Measurements from ENCODE around the gene CAPN2.

DNA sequence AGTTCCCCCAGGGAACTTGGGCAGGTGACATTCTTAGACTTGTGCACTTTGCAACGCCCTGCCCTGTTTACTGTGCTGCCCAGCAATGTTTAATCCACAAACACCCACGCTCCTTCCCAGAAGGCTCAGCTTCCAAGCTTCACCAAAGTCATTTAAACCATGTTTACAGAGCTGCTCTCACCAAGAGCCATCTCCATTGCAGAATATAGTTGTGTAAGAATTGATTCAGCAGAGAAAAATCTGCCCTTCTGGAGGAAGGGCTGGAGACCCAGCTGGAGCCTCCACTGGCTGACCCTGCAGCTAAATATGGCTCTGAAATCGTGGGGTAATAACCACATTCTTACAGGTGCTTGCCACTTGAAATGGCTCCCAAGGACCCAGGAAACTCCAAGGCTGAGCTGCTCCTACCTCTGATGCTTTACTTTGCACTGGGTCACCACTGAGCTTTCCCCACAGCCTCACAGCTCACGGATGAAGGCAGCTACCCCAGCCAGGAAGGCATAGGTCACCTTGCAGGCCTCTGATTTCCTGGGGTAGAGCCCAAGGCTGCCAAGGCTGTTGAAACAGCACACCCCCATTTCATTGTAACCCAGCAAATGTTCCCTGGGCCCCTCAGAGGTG lies 8.7 kb downstream of the CAPN2 start:
- TF ChIP-seq, protein P1, sequence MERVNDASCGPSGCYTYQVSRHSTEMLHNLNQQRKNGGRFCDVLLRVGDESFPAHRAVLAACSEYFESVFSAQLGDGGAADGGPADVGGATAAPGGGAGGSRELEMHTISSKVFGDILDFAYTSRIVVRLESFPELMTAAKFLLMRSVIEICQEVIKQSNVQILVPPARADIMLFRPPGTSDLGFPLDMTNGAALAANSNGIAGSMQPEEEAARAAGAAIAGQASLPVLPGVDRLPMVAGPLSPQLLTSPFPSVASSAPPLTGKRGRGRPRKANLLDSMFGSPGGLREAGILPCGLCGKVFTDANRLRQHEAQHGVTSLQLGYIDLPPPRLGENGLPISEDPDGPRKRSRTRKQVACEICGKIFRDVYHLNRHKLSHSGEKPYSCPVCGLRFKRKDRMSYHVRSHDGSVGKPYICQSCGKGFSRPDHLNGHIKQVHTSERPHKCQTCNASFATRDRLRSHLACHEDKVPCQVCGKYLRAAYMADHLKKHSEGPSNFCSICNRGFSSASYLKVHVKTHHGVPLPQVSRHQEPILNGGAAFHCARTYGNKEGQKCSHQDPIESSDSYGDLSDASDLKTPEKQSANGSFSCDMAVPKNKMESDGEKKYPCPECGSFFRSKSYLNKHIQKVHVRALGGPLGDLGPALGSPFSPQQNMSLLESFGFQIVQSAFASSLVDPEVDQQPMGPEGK (CRISPR knock-in tag; IDR thresholded peaks at IDR 0.05; ENCODE audit: borderline replicate concordance): no peak
- TF ChIP-seq TOX (CRISPR knock-in tag; IDR thresholded peaks at IDR 0.05; ENCODE audit: borderline replicate concordance) (no peak), CSDC2 (CRISPR knock-in tag; IDR thresholded peaks at IDR 0.05) (no peak), RARB (CRISPR knock-in tag; IDR thresholded peaks at IDR 0.05) (no peak), ZNF70 (CRISPR knock-in tag; IDR thresholded peaks at IDR 0.05) (no peak), PPARA (CRISPR knock-in tag; IDR thresholded peaks at IDR 0.05; ENCODE audit: borderline replicate concordance) (no peak), ZC3H10 (CRISPR knock-in tag; IDR thresholded peaks at IDR 0.05) (no peak), OSR1 (CRISPR knock-in tag; IDR thresholded peaks at IDR 0.05) (no peak)
- TF ChIP-seq, protein P2, sequence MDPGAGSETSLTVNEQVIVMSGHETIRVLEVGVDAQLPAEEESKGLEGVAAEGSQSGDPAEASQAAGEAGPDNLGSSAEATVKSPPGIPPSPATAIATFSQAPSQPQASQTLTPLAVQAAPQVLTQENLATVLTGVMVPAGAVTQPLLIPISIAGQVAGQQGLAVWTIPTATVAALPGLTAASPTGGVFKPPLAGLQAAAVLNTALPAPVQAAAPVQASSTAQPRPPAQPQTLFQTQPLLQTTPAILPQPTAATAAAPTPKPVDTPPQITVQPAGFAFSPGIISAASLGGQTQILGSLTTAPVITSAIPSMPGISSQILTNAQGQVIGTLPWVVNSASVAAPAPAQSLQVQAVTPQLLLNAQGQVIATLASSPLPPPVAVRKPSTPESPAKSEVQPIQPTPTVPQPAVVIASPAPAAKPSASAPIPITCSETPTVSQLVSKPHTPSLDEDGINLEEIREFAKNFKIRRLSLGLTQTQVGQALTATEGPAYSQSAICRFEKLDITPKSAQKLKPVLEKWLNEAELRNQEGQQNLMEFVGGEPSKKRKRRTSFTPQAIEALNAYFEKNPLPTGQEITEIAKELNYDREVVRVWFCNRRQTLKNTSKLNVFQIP (CRISPR knock-in tag; IDR thresholded peaks at IDR 0.05; ENCODE audit: borderline replicate concordance, low read depth): no peak

Measured in SK-N-SH treated with all-trans-retinoic acid at 6 μM for 48 hours (cell line).